HG03521 (cell line): ENCODE results near the gene TMEM107.
"Not testable (repeated sequence)": the region's sequence is repeated elsewhere in the genome, so short reads cannot be mapped to it uniquely, and the experiment has no call there.

Experiments used
- ATAC-seq: cut with Tn5 transposase; IDR thresholded peaks from one replicate; pipeline ENCODE4 v1.9.1; 2021; ENCODE audit warnings: mild to moderate bottlenecking, moderate library complexity; ENCODE audit not compliant: unreplicated experiment

TMEM107 gene

GRCh38 chr17:8189711-8190477, 13.7 kb upstream of the TMEM107 start, which contains the start of gene BORCS6:
Gene BORCS6, minus strand, starts transcription at chr17:8190180. Its CDS starts 40 bp downstream, at chr17:8190140.
- ATAC-seq = peak; percentile 52

- no peak for ATAC-seq
Measured at GRCh38 chr17:8189041-8189710, 13.0 kb upstream of the TMEM107 start.

DNA sequence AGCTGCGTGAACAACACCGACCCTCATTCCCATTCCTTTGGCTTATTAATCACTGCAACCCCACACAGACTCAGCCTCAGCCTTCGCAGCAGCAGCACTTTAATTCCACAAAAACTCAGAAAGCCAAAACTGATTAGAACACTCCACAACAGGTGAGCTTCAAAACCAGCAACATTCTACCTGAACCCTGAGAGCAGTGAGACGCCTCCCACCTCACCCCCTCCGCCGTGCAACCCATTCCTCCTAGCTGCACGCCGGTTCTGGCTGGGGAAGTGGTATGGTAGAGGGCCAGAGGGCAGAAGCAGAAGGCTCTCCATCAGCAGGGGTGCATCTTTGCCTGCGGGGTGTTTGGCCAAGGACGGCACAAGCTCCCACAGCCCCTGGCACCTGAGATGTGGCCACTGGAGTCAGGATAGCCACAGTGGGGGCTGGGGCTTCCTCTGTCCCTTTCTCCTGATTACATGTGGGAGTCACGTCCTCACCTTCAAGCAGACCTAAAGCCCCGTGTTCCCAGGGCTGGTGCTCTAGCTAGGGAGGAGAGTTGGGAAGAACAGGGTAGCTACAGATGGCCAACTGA, 12.2 kb upstream of the TMEM107 start:
- ATAC-seq = no peak

DNA sequence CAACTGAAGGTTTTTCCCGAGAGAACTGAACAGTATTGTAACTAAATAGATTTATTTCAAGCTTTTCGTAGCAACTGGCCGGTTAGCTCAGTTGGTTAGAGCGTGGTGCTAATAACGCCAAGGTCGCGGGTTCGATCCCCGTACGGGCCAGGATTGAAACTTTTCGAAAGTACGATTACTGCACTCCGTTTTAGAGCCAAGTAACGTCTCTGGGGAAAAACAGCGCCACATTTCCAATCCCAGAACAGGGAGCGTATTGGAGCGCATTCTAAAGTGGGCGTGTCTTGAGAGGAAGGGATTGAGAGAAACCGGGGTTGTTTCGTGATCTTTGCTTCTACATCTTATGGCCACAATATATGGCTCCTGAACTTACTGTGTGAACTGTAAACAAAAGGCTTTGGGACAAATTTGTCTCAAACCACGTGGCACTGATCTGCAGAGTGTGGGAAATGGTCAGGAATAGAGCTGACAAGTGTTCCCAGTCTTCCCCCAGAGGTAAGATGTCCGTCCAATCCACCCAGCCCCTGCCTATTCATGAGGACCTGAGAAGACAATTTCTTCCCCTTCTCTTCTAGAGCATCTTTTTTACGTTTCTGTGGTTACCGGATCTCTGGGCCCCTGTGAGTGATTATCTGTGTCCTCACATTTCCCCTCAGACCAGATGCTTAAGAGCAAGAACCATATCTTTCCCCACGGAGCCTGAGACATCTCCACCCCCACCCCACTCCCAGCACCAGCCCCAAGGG, 11.5 kb upstream of the TMEM107 start:
- no peak for ATAC-seq

DNA sequence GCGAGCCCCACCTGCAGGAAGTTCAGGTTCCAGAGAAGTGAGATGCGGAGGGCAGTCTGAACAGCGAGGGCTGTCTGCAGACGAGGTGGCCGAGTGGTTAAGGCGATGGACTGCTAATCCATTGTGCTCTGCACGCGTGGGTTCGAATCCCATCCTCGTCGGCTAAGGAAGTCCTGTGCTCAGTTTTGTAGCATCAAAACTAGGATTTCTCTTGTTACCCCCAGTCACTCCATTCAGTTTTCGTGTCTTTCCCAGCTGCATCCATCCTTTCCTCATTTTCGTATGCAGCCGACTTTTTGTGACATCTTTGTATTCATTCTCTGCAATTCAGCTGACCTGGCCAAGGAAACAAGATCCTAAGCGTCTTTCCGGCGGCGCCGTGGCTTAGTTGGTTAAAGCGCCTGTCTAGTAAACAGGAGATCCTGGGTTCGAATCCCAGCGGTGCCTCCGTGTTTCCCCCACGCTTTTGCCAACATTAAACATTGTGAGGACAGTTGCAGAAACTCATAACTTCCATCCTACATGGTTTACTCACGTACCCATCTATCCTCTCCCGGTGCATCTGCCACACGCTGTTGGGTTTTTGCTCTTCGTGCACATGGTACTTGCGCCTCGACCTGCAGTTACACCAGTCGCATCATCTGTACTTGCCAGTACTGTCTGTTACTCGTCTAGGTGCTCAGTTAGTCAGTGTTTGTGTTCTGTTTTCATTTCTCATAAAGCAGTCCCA, 10.8 kb upstream of the TMEM107 start:
- ATAC-seq = no peak

GRCh38 chr17:8186446-8186786, 10.2 kb upstream of the TMEM107 start:
- no peak for ATAC-seq

DNA sequence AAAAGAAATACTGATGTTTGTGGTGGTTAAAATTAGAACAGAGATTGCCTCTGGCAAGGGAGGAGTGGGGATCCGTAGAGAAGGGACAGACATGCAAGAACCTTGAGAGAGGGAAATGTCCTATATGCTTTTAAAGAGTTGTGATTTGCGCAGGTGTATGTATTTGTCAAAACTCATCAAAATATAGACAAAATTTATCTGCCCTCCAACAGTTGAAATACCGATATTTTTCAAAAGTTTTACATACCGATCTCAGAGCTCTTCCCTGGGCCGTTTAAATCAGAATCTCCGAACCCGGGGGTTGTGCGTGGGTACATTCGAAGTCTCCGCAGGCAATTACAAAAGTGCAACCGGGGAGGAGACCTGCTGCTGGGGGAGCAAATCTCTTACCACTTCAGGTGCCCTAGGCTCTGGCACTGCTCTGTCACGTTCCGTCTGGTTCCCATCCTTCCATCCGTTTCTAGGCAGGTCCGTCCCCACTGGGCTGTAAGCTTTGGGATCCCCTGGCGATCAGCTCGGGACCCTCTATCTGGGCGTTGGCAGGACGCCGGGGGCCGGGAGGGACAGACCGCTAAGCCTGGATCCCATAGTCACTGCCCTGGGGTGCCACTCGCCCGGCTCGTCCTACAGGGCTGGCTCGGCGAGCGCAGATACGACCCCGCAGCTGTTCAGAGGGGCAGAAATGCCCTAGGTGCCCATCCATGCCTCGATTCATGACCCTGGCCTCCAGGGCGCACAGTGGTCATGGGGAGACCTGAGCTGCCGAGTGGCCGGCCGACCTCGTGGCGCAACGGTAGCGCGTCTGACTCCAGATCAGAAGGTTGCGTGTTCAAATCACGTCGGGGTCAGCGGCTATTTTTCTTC, 9.6 kb upstream of the TMEM107 start:
- ATAC-seq = no peak

- ATAC-seq = no peak
Measured at GRCh38 chr17:8176998-8177731, 985 bp upstream of the TMEM107 start.

DNA sequence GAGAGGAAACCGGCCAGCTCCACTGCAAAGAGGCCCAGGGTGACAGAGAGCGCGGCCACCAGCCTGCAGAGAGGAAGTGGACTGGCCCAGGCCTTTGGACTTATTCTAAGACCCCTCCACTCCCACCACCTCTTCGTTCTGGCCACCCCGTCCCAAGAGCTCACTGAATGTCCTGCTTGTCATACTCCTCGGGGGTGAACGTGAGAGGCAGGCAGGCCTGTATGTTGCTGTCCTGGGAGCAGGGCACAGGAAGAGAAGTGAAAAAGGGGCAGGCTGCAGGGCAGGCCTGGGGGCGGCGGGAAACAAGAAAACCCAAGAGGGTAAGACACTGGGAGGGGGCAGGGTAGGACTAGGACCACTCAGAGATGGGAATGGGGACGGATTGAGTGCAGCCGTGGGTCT, 384 bp downstream of the TMEM107 start:
- no peak for ATAC-seq

GRCh38 chr17:8173871-8174322, 2.3 kb downstream of the TMEM107 start:
- ATAC-seq = no peak

GRCh38 chr17:8173056-8173870, 2.9 kb downstream of the TMEM107 start:
- peak; percentile 65 for ATAC-seq

DNA sequence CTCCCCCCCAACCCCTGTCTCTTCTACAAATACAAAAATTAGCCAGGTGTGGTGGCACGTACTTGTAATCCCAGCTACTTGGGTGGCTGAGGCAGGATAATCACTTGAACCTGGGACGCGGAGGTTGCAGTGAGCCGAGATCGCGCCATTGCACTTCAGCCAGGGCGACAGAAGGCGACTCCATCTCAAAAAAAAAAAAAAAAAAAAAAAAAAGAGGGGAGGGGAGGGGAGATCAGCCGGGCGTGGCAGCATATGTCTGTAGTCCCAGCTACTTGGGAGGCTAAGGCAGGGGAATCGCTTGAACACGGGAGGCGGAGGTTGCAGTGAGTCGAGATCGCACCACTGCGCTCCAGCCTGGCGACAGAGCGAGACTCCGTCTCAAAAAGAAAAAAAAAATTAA, 6.0 kb downstream of the TMEM107 start:
- ATAC-seq = not testable (repeated sequence)

DNA sequence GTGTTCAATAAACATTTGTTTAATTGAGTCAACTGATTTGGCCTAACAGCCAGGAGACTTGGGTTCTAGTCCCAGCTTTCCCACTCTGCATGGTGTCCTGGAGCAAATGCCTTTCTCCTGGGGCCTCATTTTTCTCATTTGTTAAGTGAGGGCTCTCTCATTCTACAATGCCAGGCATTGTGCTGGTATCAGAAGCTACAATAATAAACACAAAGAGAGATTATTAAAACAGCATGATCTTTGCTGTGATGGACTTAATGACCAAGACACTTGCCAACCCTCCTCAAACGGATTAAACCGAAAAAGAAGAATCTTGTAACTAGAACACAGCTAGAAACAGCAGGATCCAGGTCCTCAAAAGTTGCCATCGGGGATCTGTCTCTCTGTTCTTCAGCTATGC, 8.7 kb downstream of the TMEM107 start:
- ATAC-seq = no peak

DNA sequence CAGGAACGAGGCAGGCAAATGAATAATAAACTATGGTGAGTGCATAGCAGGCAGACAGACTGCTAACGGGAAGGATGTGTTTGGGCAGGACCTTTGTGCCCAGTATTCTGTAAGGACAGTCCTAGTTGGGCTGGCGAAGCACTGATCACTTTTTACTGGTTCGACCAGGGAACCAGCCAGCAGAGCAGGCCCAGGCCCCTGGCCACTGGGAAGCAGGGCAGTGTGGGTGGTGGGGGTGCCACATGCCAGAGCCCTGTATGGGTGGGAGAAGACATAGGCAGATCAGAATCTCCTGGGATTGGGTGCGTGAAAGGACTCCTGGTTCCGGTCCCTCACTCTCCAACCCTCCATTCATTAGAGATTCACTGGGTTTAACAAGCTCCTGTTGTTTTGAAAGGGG, 9.4 kb downstream of the TMEM107 start:
- no peak for ATAC-seq

- no peak for ATAC-seq
Measured at GRCh38 chr17:8164815-8165131, 11.4 kb downstream of the TMEM107 start.

DNA sequence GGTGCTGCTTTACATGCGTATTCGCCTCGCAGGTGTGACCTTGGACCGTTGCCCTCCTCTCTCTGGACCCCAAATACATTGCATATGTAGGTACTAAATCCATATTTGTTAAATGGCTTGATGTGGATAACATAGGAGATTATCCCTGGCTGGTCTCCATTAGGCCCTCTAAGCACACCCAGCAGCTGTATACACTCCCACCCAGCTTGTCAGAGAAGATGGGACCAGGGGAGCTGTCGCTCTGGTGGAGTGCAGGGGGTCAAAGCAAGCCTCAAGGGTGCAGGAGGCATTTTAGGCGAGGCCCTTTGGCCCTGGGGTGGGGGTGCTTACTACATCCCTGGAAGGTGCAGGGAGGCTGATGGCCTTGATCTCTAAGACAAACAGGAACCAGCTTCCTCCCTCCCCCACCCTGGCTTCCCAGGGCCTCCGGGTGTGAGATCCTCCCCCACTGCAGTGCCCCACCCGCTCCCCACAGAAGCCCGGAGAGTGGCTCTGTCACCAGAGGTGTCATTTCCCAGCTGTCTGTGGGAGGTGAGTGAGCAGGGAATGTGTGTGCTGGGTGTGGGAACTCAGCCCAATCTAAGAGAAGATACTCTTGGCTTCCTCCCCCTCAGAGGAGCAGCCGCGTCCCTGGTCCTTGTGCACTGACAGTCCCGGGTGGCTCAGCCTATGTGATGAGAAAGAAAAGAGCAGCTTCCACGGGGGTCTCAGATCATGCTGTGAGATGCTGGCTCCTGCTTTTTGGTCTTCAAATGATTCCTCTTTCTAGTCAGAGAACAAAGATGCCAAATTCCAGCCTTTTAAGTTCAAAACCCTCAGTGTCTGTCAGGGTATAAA, 12.0 kb downstream of the TMEM107 start:
- ATAC-seq = no peak
